Fibroblast of lung (primary cell): ENCODE measurements around the gene MAP2K6. TPM values are rescaled to one million over a fixed set of nuclear protein-coding genes. Genes with fewer than 3 reads are reported as not detected.
A peak's percentile ranks its signal among the peaks of the same experiment; 100 is the strongest.

Experiments
- DNase-seq, 2 donors: peaks; one replicate each; pipeline versions ENCODE4 v3.0.0 to v3.0.0-alpha.2; 2010; ENCODE audit warnings: low read depth in 2 of 2
- H2AFZ ChIP-seq: 2 replicates; pipeline ENCODE4 v1.5.1; 2012; ENCODE audit warnings: low read length, control low read depth, inconsistent platforms
- H3K27ac ChIP-seq: 2 replicates; pipeline ENCODE4 v1.5.1; 2011; ENCODE audit warnings: low read length, control low read depth; ENCODE audit not compliant: insufficient read depth
- H3K27me3 ChIP-seq: 2 replicates; pipeline ENCODE4 v1.5.1; 2011; ENCODE audit warnings: mild to moderate bottlenecking, low read length; ENCODE audit not compliant: control insufficient read depth, insufficient read depth
- H3K36me3 ChIP-seq: 2 replicates; pipeline ENCODE4 v1.5.1; 2011; ENCODE audit warnings: low read length; ENCODE audit not compliant: control insufficient read depth, insufficient read depth
- H3K4me1 ChIP-seq: 2 replicates; pipeline ENCODE4 v1.5.1; 2011; ENCODE audit warnings: low read length; ENCODE audit not compliant: control insufficient read depth, insufficient read depth; ENCODE audit errors: extremely low read depth
- H3K4me2 ChIP-seq: 2 replicates; pipeline ENCODE4 v1.5.1; 2011; ENCODE audit warnings: low read length, control low read depth; ENCODE audit not compliant: insufficient read depth; ENCODE audit errors: extremely low read depth
- H3K4me3 ChIP-seq, 4 experiments: fragments of 200-600 bp in 1 of 4; sonication (generic) in 1 of 4; replicated peaks in 1 of 4; 2 replicates each; pipeline ENCODE4 v1.5.1; 2011 to 2016; ENCODE audit warnings: low read length in 4 of 4, low read depth in 3 of 4, mild to moderate bottlenecking in 3 of 4, control low read depth in 2 of 4, inconsistent platforms in 1 of 4, mixed read lengths in 1 of 4; ENCODE audit not compliant: insufficient read depth in 1 of 4; ENCODE audit errors: control extremely low read depth in 1 of 4
- H3K79me2 ChIP-seq: 2 replicates; pipeline ENCODE4 v1.5.1; 2012; ENCODE audit warnings: mild to moderate bottlenecking, low read length, inconsistent platforms; ENCODE audit not compliant: control insufficient read depth, insufficient read depth
- H3K9ac ChIP-seq: 2 replicates; pipeline ENCODE4 v1.5.1; 2011; ENCODE audit warnings: mild to moderate bottlenecking, low read length, control low read depth; ENCODE audit not compliant: insufficient read depth
- H3K9me3 ChIP-seq: 2 replicates; pipeline ENCODE4 v1.5.1; 2012; ENCODE audit warnings: low read depth, low read length; ENCODE audit not compliant: control insufficient read depth, insufficient read depth
- H4K20me1 ChIP-seq: 2 replicates; pipeline ENCODE4 v1.5.1; 2011; ENCODE audit warnings: low read length; ENCODE audit not compliant: control insufficient read depth, insufficient read depth; ENCODE audit errors: extremely low read depth
- CTCF ChIP-seq, 2 donors: IDR thresholded peaks in 1 of 2; conservative IDR thresholded peaks in 1 of 2; 1 replicate in 1 of 2; 2 replicates in 1 of 2; pipeline ENCODE4 v1.5.1; 2011 to 2012; ENCODE audit warnings: low read length in 2 of 2, control low read depth in 1 of 2, inconsistent platforms in 1 of 2, low read depth in 1 of 2, mild to moderate bottlenecking in 1 of 2
- EZH2 ChIP-seq: IDR thresholded peaks from 2 replicates; pipeline ENCODE4 v1.5.1; 2012; ENCODE audit warnings: low read length, control low read depth, mild to moderate bottlenecking; ENCODE audit errors: missing control alignments
- polyA plus RNA-seq, 2 donors: library from polyadenylated mRNA; depleted of rRNA in 1 of 2; stranded (reverse) in 1 of 2; unstranded in 1 of 2; fragments of >200 nt; gene quantifications; 2 replicates each; pipeline ENCODE4 v1.2.1, GENCODE V29; 2011 to 2012; ENCODE audit warnings: missing spikeins in 1 of 2
- total RNA-seq: library from RNA; depleted of rRNA; stranded (reverse); fragments of >200 nt; gene quantifications from 2 replicates; pipeline ENCODE4 v1.2.1, GENCODE V29; 2014

MAP2K6 gene
- total and polyA plus RNA-seq, 2 donors (not counting 1 experiment from before 2014, with no cell fraction given): 2.7 to 39.5 TPM

GRCh38 chr17:69401251-69401650, 13.2 kb upstream of the MAP2K6 start:
- H3K27ac ChIP-seq: no peak overlapping the region
- H2AFZ ChIP-seq: no peak overlapping the region
- H3K4me2 ChIP-seq: no peak overlapping the region
- H3K27me3 ChIP-seq: no peaks in the 10 kb centered on the region
- H3K4me1 ChIP-seq: no peaks in the 10 kb centered on the region
- no peak overlapping the region for H3K9ac ChIP-seq
- no peaks in the 10 kb centered on the region for H3K79me2 ChIP-seq
- H3K9me3 ChIP-seq: no peaks in the 10 kb centered on the region
- TF ChIP-seq EZH2 (no peak), CTCF (conservative IDR thresholded peaks at IDR 0.05 in 1 of 2, IDR thresholded peaks at IDR 0.05 in 1 of 2; ENCODE audit: low read depth in 1 of 2, low read length in 2 of 2) (no peak)
- no peak for DNase-seq
- H3K36me3 ChIP-seq: no peaks in the 10 kb centered on the region
- no peak overlapping the region for H3K4me3 ChIP-seq
- no peaks in the 10 kb centered on the region for H4K20me1 ChIP-seq

GRCh38 chr17:69402052-69402451, 12.4 kb upstream of the MAP2K6 start:
- Histone ChIP-seq H3K4me3 (no peak overlapping the region), H2AFZ (no peak overlapping the region), H3K4me1 (no peaks in the 10 kb centered on the region), H3K9me3 (no peaks in the 10 kb centered on the region), H3K9ac (no peak overlapping the region), H3K27me3 (no peaks in the 10 kb centered on the region), H3K27ac (no peak overlapping the region), H4K20me1 (no peaks in the 10 kb centered on the region), H3K4me2 (no peak overlapping the region), H3K36me3 (no peaks in the 10 kb centered on the region), H3K79me2 (no peaks in the 10 kb centered on the region)
- no peak for TF ChIP-seq CTCF (conservative IDR thresholded peaks at IDR 0.05 in 1 of 2, IDR thresholded peaks at IDR 0.05 in 1 of 2; ENCODE audit: low read depth in 1 of 2, low read length in 2 of 2)
- no peak for TF ChIP-seq EZH2
- DNase-seq: no peak

- H3K27ac ChIP-seq: no peak overlapping the region
- H3K79me2 ChIP-seq: no peaks in the 10 kb centered on the region
- no peaks in the 10 kb centered on the region for H3K27me3 ChIP-seq
- no peak overlapping the region for H3K4me2 ChIP-seq
- peak in 1 of 2 donors; percentile 47 for DNase-seq
- H4K20me1 ChIP-seq: no peaks in the 10 kb centered on the region
- H3K4me3 ChIP-seq: no peak overlapping the region
- no peaks in the 10 kb centered on the region for H3K4me1 ChIP-seq
- H3K36me3 ChIP-seq: no peaks in the 10 kb centered on the region
- H2AFZ ChIP-seq: no peak overlapping the region
- H3K9me3 ChIP-seq: no peaks in the 10 kb centered on the region
- H3K9ac ChIP-seq: no peak overlapping the region
- TF ChIP-seq EZH2: no peak
- no peak for TF ChIP-seq CTCF (conservative IDR thresholded peaks at IDR 0.05 in 1 of 2, IDR thresholded peaks at IDR 0.05 in 1 of 2; ENCODE audit: low read depth in 1 of 2, low read length in 2 of 2)
Measured at GRCh38 chr17:69404399-69404798, 10.1 kb upstream of the MAP2K6 start.
